Hematopoietic multipotent progenitor cell treated with erythropoietin and hydrocortisone succinate and interleukin-3 and kit ligand, for 15 days (in vitro differentiated cells): ENCODE measurements around the gene ATRIP.

ENCODE experiments used
- DNase-seq: peaks from one replicate; pipeline ENCODE4 v3.0.0-alpha.2; 2015; ENCODE audit warnings: low spot score

ATRIP gene

GRCh38 chr3:48410205-48411040 is 36.1 kb upstream of the ATRIP start:
- DNase-seq = no peak

- no peak for DNase-seq
Measured at GRCh38 chr3:48411041-48411588, 35.4 kb upstream of the ATRIP start.

- DNase-seq = no peak
Measured at GRCh38 chr3:48411606-48412374, 34.7 kb upstream of the ATRIP start.

DNA sequence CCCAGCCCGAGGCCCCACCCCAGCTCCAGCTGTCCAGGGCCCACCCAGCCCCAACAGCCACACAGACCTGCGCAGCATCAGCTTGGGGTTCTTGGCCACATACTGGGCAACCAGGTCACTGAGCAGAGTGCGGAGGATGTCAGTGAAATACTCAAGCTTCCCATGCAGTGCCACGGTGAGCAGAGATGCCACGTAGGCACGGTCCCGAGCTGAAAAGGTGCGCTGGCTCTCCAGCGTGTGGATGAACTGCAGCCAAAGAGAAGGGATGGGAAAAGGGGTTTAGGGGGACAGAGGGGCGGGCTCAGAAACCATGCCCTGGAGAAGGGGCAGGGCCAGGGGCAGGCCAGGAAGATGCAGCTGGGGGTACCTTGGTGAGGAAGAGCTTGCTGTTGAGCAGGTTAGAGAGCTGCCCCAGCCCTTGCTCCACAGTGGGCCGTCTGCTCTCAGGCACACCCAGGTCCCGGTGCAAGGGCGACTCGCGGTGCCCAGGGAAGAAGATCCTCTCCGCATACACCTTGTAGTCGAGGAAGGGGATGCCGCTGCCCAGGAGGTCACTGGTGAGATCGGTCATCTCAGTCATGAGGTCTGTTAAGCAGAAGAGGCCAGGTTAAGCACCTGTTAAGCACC is 34.0 kb upstream of the ATRIP start:
- DNase-seq = no peak

- no peak for DNase-seq
Measured at GRCh38 chr3:48413086-48413485, 33.5 kb upstream of the ATRIP start.

GRCh38 chr3:48413611-48414010 is 32.9 kb upstream of the ATRIP start:
- DNase-seq = no peak

- no peak for DNase-seq
Measured at GRCh38 chr3:48414376-48415250, 31.9 kb upstream of the ATRIP start.

GRCh38 chr3:48415251-48415953 is 31.1 kb upstream of the ATRIP start:
- DNase-seq = no peak

- no peak for DNase-seq
Measured at GRCh38 chr3:48416091-48416505, 30.4 kb upstream of the ATRIP start.

GRCh38 chr3:48416546-48416945 is 30.0 kb upstream of the ATRIP start:
- DNase-seq = no peak

- DNase-seq = no peak
Measured at GRCh38 chr3:48417529-48418108, 28.9 kb upstream of the ATRIP start.

- no peak for DNase-seq
Measured at GRCh38 chr3:48418140-48418539, 28.4 kb upstream of the ATRIP start.

DNA sequence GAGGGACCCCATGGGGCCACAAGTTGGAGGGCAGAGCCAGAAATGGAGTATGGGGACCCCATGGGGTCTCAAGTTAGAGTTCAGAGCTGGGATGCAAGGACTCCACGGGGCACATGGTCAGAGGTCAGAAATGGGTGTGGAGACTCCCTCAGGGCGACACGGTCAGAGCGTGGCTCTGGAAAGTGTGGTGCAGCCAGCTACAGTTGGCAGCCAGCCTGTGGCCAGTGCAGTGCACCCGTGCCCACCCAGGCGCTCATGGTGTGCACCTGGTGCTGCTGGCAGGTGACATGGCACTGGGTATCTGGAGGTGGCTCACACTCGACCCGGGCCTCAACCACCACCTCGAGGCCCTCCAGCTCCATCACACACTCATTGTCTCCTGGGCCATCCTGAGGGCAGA is 27.9 kb upstream of the ATRIP start:
- no peak for DNase-seq

- no peak for DNase-seq
Measured at GRCh38 chr3:48419149-48419548, 27.4 kb upstream of the ATRIP start.

DNA sequence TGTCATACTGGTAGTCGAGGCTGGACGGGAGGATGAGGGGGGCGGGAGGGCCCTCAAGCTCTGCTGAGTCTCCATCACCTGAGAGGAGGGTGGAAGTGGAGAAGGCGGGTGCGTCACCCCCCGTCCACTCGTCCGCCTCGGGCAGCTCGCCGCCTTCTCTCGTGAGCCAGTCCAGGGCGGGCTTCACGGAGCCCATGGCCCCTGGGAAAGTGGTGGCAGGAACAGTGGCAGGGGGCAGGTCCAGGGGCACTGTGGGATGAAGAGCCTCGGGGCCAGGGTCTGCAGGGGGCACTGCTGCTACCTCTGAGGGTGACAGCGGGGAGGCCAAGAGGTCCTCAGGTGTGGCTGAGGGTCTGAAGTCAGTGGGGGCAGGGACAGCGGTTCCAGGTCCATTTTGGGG is 26.9 kb upstream of the ATRIP start:
- DNase-seq = no peak

- DNase-seq = no peak
Measured at GRCh38 chr3:48420561-48420960, 26.0 kb upstream of the ATRIP start.

- DNase-seq = no peak
Measured at GRCh38 chr3:48422272-48422671, 24.3 kb upstream of the ATRIP start.

DNA sequence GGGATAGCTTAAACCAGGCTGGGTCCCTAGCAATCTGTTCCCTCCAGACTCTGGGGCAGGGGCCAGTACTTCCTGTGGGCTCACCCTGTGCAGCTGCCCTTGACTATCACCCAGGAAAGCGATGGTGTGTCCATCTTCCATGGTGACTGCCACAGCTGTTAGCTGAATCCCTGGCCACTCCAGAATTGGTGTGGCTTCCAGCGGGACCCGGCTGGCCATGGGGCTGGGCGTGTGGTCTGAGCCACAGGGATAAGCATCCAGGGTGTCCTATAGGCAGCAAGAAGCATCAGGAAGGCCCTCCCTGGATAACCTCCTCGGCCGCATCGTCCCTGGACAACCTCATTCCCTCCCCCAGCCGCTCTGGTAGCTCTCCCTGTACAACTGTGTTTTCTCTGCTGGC is 23.9 kb upstream of the ATRIP start:
- DNase-seq = no peak

- DNase-seq = no peak
Measured at GRCh38 chr3:48423241-48423882, 23.2 kb upstream of the ATRIP start.
